GM12878 (cell line): ENCODE results near the gene PRRT1B. TPM values are rescaled to one million over a fixed set of nuclear protein-coding genes. Genes with fewer than 3 reads are reported as not detected.

Experiments
- ATAC-seq: fragments of 200-7000 bp; cut with Tn5 transposase; 3 replicates; pipeline ENCODE4 v1.9.1; 2020; ENCODE audit warnings: mild to moderate bottlenecking, moderate library complexity
- BruUV-seq: library from RNA; stranded (reverse); fragments of 400-500 nt; replicated peaks from 2 replicates; lab custom pipeline; 2021; lab: Mats Ljungman, UMichigan
- CTCF ChIA-PET: fragments of 300-600 bp; sonication (Branson Sonifier 250); formaldehyde crosslinking; extraction: SDS; loops from one replicate; lab custom pipeline; 2021; ENCODE audit warnings: inconsistent platforms; lab: Yijun Ruan, JAX
- POLR2A ChIA-PET: fragments of 350-600 bp; formaldehyde crosslinking; extraction: SDS; loops from one replicate; lab custom pipeline; 2021; ENCODE audit warnings: inconsistent platforms; lab: Charles Lee
- RAD21 ChIA-PET: fragments of 300-600 bp; sonication (Branson Sonifier 250); formaldehyde crosslinking; loops from one replicate; lab custom pipeline; 2023; ENCODE audit warnings: antibody characterized with exemption; ENCODE audit not compliant: unreplicated experiment; lab: Charles Lee
- SMC1A ChIA-PET: fragments of 300-600 bp; sonication (Branson Sonifier 250); formaldehyde crosslinking; loops from one replicate; lab custom pipeline; 2023; ENCODE audit not compliant: unreplicated experiment, uncharacterized antibody; lab: Charles Lee
- DNase-seq: peaks from one replicate; pipeline ENCODE4 v3.0.0-alpha.2; 2011; ENCODE audit warnings: low read depth, low spot score
- FAIRE-seq: peaks from 3 replicates; lab custom pipeline; 2011; peaks lifted over from hg19 to GRCh38; lab: Jason Lieb, UNC
- H2AFZ ChIP-seq: 2 replicates; pipeline ENCODE4 v1.6.0; 2011; ENCODE audit warnings: low read depth, low read length, control low read depth; ENCODE audit not compliant: control insufficient read depth
- H3K27ac ChIP-seq: 2 replicates; pipeline ENCODE4 v1.5.1; 2011; ENCODE audit warnings: control low read depth; ENCODE audit not compliant: control insufficient read depth, insufficient read depth
- H3K27me3 ChIP-seq, 2 experiments: replicated peaks in 1 of 2; 2 replicates each; pipeline versions ENCODE4 v1.6.0 to v1.6.1; 2011; ENCODE audit warnings: low read length in 1 of 2; ENCODE audit not compliant: control insufficient read depth in 2 of 2, insufficient read depth in 2 of 2
- H3K36me3 ChIP-seq, 2 experiments: 2 replicates each; pipeline ENCODE4 v1.5.1; 2011; ENCODE audit warnings: low read length in 1 of 2; ENCODE audit not compliant: control insufficient read depth in 2 of 2, insufficient read depth in 2 of 2
- H3K4me1 ChIP-seq: 2 replicates; pipeline ENCODE4 v1.6.1; 2011; ENCODE audit warnings: mild to moderate bottlenecking, low read length, moderate library complexity, mixed read lengths; ENCODE audit not compliant: control insufficient read depth, insufficient read depth
- H3K4me2 ChIP-seq: 2 replicates; pipeline ENCODE4 v1.6.0; 2011; ENCODE audit warnings: control low read depth; ENCODE audit not compliant: control insufficient read depth, insufficient read depth
- H3K4me3 ChIP-seq: fragments of 200-600 bp; sonication (generic); 2 replicates; pipeline ENCODE4 v1.5.1; 2016
- H3K79me2 ChIP-seq: 2 replicates; pipeline ENCODE4 v1.6.0; 2011; ENCODE audit warnings: low read length; ENCODE audit not compliant: control insufficient read depth, insufficient read depth
- H3K9ac ChIP-seq: 2 replicates; pipeline ENCODE4 v1.8.0; 2011; ENCODE audit warnings: low read length, control low read depth, mixed read lengths; ENCODE audit not compliant: control insufficient read depth, insufficient read depth
- H3K9me3 ChIP-seq: replicated peaks from 3 replicates; pipeline ENCODE4 v1.5.1; 2011; ENCODE audit warnings: mild to moderate bottlenecking, low read length; ENCODE audit not compliant: control insufficient read depth, insufficient read depth
- H4K20me1 ChIP-seq: 2 replicates; pipeline ENCODE4 v1.6.0; 2011; ENCODE audit not compliant: control insufficient read depth, insufficient read depth
- BACH1 ChIP-seq: fragments of 450-650 bp; IDR thresholded peaks from 2 replicates; pipeline ENCODE4 v1.6.1; 2017; ENCODE audit warnings: mild to moderate bottlenecking, borderline replicate concordance
- CREM ChIP-seq: IDR thresholded peaks from 2 replicates; pipeline ENCODE4 v1.6.1; 2014; ENCODE audit warnings: antibody characterized with exemption, low read depth
- IKZF1 ChIP-seq: fragments of 450-650 bp; conservative IDR thresholded peaks from 2 replicates; pipeline ENCODE4 v1.6.1; 2017; ENCODE audit warnings: antibody characterized with exemption, mild to moderate bottlenecking
- MXI1 ChIP-seq: fragments of 150-350 bp; IDR thresholded peaks from 2 replicates; pipeline ENCODE4 v1.6.1; 2011; ENCODE audit warnings: low read depth, mild to moderate bottlenecking, inconsistent platforms, low read length, improper control_type of control experiment
- NKRF ChIP-seq: fragments of 450-650 bp; conservative IDR thresholded peaks from 2 replicates; pipeline ENCODE4 v1.6.1; 2017; ENCODE audit warnings: mild to moderate bottlenecking, moderate library complexity
- PAX5 ChIP-seq: IDR thresholded peaks from 2 replicates; pipeline ENCODE4 v1.6.1; 2011; ENCODE audit warnings: low read depth, low read length, borderline replicate concordance
- PAX8 ChIP-seq: fragments of 450-650 bp; IDR thresholded peaks from 2 replicates; pipeline ENCODE4 v1.6.1; 2017; ENCODE audit warnings: mild to moderate bottlenecking, moderate library complexity
- SIN3A ChIP-seq: IDR thresholded peaks from 2 replicates; pipeline ENCODE4 v1.6.1; 2012; ENCODE audit warnings: low read depth, low read length, improper control_type of control experiment
- SMAD5 ChIP-seq: IDR thresholded peaks from 2 replicates; pipeline ENCODE4 v1.6.1; 2016; ENCODE audit warnings: antibody characterized with exemption, low read depth
- TCF3 ChIP-seq: IDR thresholded peaks from 2 replicates; pipeline ENCODE4 v1.6.1; 2012; ENCODE audit warnings: low read depth, mild to moderate bottlenecking, low read length, borderline replicate concordance; ENCODE audit not compliant: insufficient read depth
- ZNF622 ChIP-seq: fragments of 450-650 bp; IDR thresholded peaks from 2 replicates; pipeline ENCODE4 v1.6.1; 2017; ENCODE audit warnings: mild to moderate bottlenecking, inconsistent platforms
- WGBS: methylation state at CpG from one replicate; pipeline ENCODE4 v1.1.6; 2016; ENCODE audit warnings: low lambda C conversion rate; ENCODE audit not compliant: insufficient replicate concordance, insufficient coverage; ENCODE audit errors: missing lambda C conversion rate; 5-methylcytosine and 5-hydroxymethylcytosine counted together
- in situ Hi-C: fragments of 300-500 bp; cut with MboI; formaldehyde crosslinking; loops from 9 replicates; pipeline ENCODE4 v1.14.3; 2018; ENCODE audit warnings: mixed read lengths
- intact Hi-C: fragments of 100-400 bp; cut with micrococcal nuclease; formaldehyde crosslinking; loops from one replicate; pipeline ENCODE4 v1.14.2; 2022; ENCODE audit not compliant: unreplicated experiment
- polyA plus RNA-seq, 11 experiments: library from polyadenylated mRNA; depleted of rRNA in 4 of 11; unstranded in 6 of 11; stranded (reverse) in 5 of 11; fragments of >200 nt; fragmentation: Nextera tagmentation in 4 of 11; fragmentation: Illumina TruSeq in 1 of 11; extraction: Ambion mirVana in 4 of 11; extraction: Trizol in 1 of 11; gene quantifications; 1 replicate in 1 of 11; 2 replicates in 10 of 11; pipeline versions ENCODE4 v1.2.1 to v1.2.3, GENCODE V29; 2011 to 2016; ENCODE audit warnings: inconsistent platforms in 2 of 11, missing spikeins in 2 of 11, low read depth in 1 of 11
- total RNA-seq, 4 experiments: library from RNA; depleted of rRNA in 3 of 4; stranded (reverse); fragments of >200 nt in 3 of 4; fragmentation: Illumina TruSeq in 1 of 4; extraction: Trizol in 1 of 4; gene quantifications; 2 replicates each; pipeline versions ENCODE4 v1.2.1 to v1.2.3, GENCODE V29; 2013 to 2021

The PRRT1B gene
- total and polyA plus RNA-seq, 10 of the 15 experiments (the other 5 are each of a cell fraction or from before 2014, with no cell fraction given) = not detected

GRCh38 chr9:131584858-131585257, 39.5 kb downstream of the PRRT1B start:
- ATAC-seq (no peak), DNase-seq (no peak)
- no peaks in the 10 kb centered on the region for H3K27me3 ChIP-seq
- no peaks in the 10 kb centered on the region for H4K20me1 ChIP-seq
- no peak overlapping the region for H3K4me2 ChIP-seq
- H3K4me3 ChIP-seq = no peak overlapping the region
- ChIA-PET RAD21 (interaction anchor here (0.6 to 1.0 kb wide), 2 partner anchors 159 to 396 kb away, joined by 3 to 5 read pairs; no protein-coding TSS in a partner anchor), SMC1A (interaction anchor here (0.8 to 0.9 kb wide), 2 partner anchors 53 to 152 kb away, joined by 3 read pairs; no protein-coding TSS in a partner anchor)
- no peak for TF ChIP-seq SIN3A
- no peak for TF ChIP-seq ZNF622
- TF ChIP-seq MXI1 = no peak
- TF ChIP-seq PAX8 = no peak
- no peak for TF ChIP-seq TCF3
- TF ChIP-seq CREM = no peak
- TF ChIP-seq PAX5 = no peak
- TF ChIP-seq BACH1 = no peak
- no peak for TF ChIP-seq SMAD5
- no peak for TF ChIP-seq IKZF1
- no peak for TF ChIP-seq NKRF
- TF ChIP-seq, all 136 proteins: peak for 0
- whole genome bisulfite sequencing = 98% methylated on average over 7 of the region's 7 CpGs
- H3K9me3 ChIP-seq = no peaks in the 10 kb centered on the region
- H3K27ac ChIP-seq = no peak overlapping the region
- ChIA-PET POLR2A (interaction anchor here (0.6 kb wide), 3 partner anchors 146 to 174 kb away, joined by 3 to 7 read pairs (median 7); no protein-coding TSS in a partner anchor), CTCF (interaction anchor here (0.9 to 1.9 kb wide), 2 partner anchors 158 to 160 kb away, joined by 3 to 8 read pairs; no protein-coding TSS in a partner anchor)
- in situ Hi-C loops (loop anchor here (25.0 kb wide), 1 partner anchor 652 kb away; no protein-coding TSS in a partner anchor), intact Hi-C loops (no loop called here)
- H3K4me1 ChIP-seq = peaks cover 6% of the 10 kb centered on the region
- no peak overlapping the region for H3K9ac ChIP-seq
- BruUV-seq = no TSS peak
- H2AFZ ChIP-seq = no peak overlapping the region
- FAIRE-seq = no peak
- H3K79me2 ChIP-seq = no peaks in the 10 kb centered on the region
- H3K36me3 ChIP-seq = peaks cover 21 to 48% of the 10 kb centered on the region in 2 experiments
